PFSK-1 (cell line): ENCODE results near the gene CORO2A.

Source experiments
- FOXP2 ChIP-seq: optimal IDR thresholded peaks from 2 replicates; pipeline ENCODE3; 2011; ENCODE audit warnings: borderline replicate concordance, control low read depth, inconsistent platforms; ENCODE audit not compliant: insufficient read depth; ENCODE audit errors: extremely low read length, extremely low read depth
- POLR2AphosphoS5 ChIP-seq: IDR thresholded peaks from 2 replicates; pipeline ENCODE4 v1.6.1; 2012; ENCODE audit warnings: low read depth, mild to moderate bottlenecking, control low read depth, low read length, moderate library complexity
- REST ChIP-seq, 2 experiments: IDR thresholded peaks; 2 replicates each; pipeline versions ENCODE4 v1.6.1 to v1.8.0; 2011 to 2012; ENCODE audit warnings: low read depth in 2 of 2, low read length in 2 of 2, control low read depth in 1 of 2, inconsistent platforms in 1 of 2, mild to moderate bottlenecking in 1 of 2, moderate library complexity in 1 of 2; ENCODE audit not compliant: insufficient read depth in 1 of 2
- SIN3A ChIP-seq: IDR thresholded peaks from 2 replicates; pipeline ENCODE4 v1.6.1; 2012; ENCODE audit warnings: mild to moderate bottlenecking, low read length, moderate library complexity, borderline replicate concordance; ENCODE audit not compliant: insufficient read depth
- TAF1 ChIP-seq: IDR thresholded peaks from 2 replicates; pipeline ENCODE4 v1.6.1; 2012; ENCODE audit warnings: low read length, control low read depth, borderline replicate concordance; ENCODE audit not compliant: insufficient read depth

The CORO2A gene

GRCh38 chr9:98184326-98184725 lies 8.1 kb downstream of the CORO2A start:
- no peak for TF ChIP-seq TAF1
- no peak for TF ChIP-seq SIN3A
- no peak for TF ChIP-seq FOXP2
- TF ChIP-seq REST (IDR thresholded peaks at IDR 0.05; ENCODE audit: insufficient read depth in 1 of 2, low read depth in 2 of 2, low read length in 2 of 2): no peak
- no peak for TF ChIP-seq POLR2AphosphoS5

GRCh38 chr9:98182889-98183599 lies 9.4 kb downstream of the CORO2A start:
- TF ChIP-seq REST (IDR thresholded peaks at IDR 0.05; ENCODE audit: insufficient read depth in 1 of 2, low read depth in 2 of 2, low read length in 2 of 2) (no peak), SIN3A (no peak), FOXP2 (no peak), TAF1 (no peak), POLR2AphosphoS5 (no peak)

- TF ChIP-seq TAF1: no peak
- TF ChIP-seq FOXP2: no peak
- no peak for TF ChIP-seq POLR2AphosphoS5
- TF ChIP-seq REST (IDR thresholded peaks at IDR 0.05; ENCODE audit: insufficient read depth in 1 of 2, low read depth in 2 of 2, low read length in 2 of 2): no peak
- no peak for TF ChIP-seq SIN3A
These were observed 10.2 kb downstream of the CORO2A start for GRCh38 chr9:98182069-98182820.

GRCh38 chr9:98181746-98182068 lies 10.7 kb downstream of the CORO2A start:
- TF ChIP-seq SIN3A (no peak), REST (IDR thresholded peaks at IDR 0.05; ENCODE audit: insufficient read depth in 1 of 2, low read depth in 2 of 2, low read length in 2 of 2) (no peak), TAF1 (no peak)
